PC-9 (cell line): ENCODE results near the gene HSD3B2.

Source experiments
- EZH2 ChIP-seq: fragments of 200-600 bp; sonication (generic); IDR thresholded peaks from 2 replicates; pipeline ENCODE4 v1.8.0; 2017; ENCODE audit warnings: antibody characterized with exemption, low read depth
- TF ChIP-seq, protein P1 (sequence below): fragments of 200-600 bp; sonication (generic); conservative IDR thresholded peaks from 2 replicates; pipeline ENCODE4 v1.6.1; 2017; ENCODE audit warnings: mixed run types, antibody characterized with exemption, mild to moderate bottlenecking, moderate library complexity

- TF ChIP-seq, protein P1, sequence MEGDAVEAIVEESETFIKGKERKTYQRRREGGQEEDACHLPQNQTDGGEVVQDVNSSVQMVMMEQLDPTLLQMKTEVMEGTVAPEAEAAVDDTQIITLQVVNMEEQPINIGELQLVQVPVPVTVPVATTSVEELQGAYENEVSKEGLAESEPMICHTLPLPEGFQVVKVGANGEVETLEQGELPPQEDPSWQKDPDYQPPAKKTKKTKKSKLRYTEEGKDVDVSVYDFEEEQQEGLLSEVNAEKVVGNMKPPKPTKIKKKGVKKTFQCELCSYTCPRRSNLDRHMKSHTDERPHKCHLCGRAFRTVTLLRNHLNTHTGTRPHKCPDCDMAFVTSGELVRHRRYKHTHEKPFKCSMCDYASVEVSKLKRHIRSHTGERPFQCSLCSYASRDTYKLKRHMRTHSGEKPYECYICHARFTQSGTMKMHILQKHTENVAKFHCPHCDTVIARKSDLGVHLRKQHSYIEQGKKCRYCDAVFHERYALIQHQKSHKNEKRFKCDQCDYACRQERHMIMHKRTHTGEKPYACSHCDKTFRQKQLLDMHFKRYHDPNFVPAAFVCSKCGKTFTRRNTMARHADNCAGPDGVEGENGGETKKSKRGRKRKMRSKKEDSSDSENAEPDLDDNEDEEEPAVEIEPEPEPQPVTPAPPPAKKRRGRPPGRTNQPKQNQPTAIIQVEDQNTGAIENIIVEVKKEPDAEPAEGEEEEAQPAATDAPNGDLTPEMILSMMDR = no peak
- no peak for TF ChIP-seq EZH2
Measured at GRCh38 chr1:119469741-119470140, 54.8 kb downstream of the HSD3B2 start.
